Neural cell (in vitro differentiated cells): ENCODE data around the gene CAT.

Experiments used
- CTCF ChIP-seq: fragments of 450-650 bp; IDR thresholded peaks from 2 replicates; pipeline ENCODE4 v1.5.1; 2014; ENCODE audit warnings: antibody characterized with exemption, mild to moderate bottlenecking, moderate library complexity; ENCODE audit not compliant: poor library complexity, severe bottlenecking
- EP300 ChIP-seq: fragments of 450-650 bp; conservative IDR thresholded peaks from 2 replicates; pipeline ENCODE4 v1.6.1; 2014; ENCODE audit warnings: antibody characterized with exemption, mild to moderate bottlenecking, moderate library complexity; ENCODE audit not compliant: poor library complexity, severe bottlenecking
- EZH2 ChIP-seq: fragments of 200-600, 300-800 bp; shearing (Covaris generic), sonication (generic); IDR thresholded peaks from 2 replicates; pipeline ENCODE4 v1.6.1; 2014; ENCODE audit warnings: antibody characterized with exemption, low read length, borderline replicate concordance, mild to moderate bottlenecking; ENCODE audit not compliant: insufficient read depth, poor library complexity, severe bottlenecking
- MXI1 ChIP-seq: fragments of 450-650 bp; conservative IDR thresholded peaks from 2 replicates; pipeline ENCODE4 v1.6.1; 2014; ENCODE audit warnings: antibody characterized with exemption, mild to moderate bottlenecking; ENCODE audit not compliant: poor library complexity, severe bottlenecking
- POLR2AphosphoS5 ChIP-seq: IDR thresholded peaks from 2 replicates; pipeline ENCODE4 v1.6.1; 2012
- RAD21 ChIP-seq: fragments of 450-650 bp; conservative IDR thresholded peaks from 2 replicates; pipeline ENCODE4 v1.6.1; 2014; ENCODE audit warnings: antibody characterized with exemption, mild to moderate bottlenecking, moderate library complexity
- REST ChIP-seq: IDR thresholded peaks from 2 replicates; pipeline ENCODE4 v1.6.1; 2012; ENCODE audit warnings: borderline replicate concordance

- TF ChIP-seq CTCF (no peak), POLR2AphosphoS5 (no peak), EZH2 (no peak), REST (no peak), MXI1 (no peak), EP300 (no peak), RAD21 (no peak)
Measured at GRCh38 chr11:34448223-34448994, 9.7 kb downstream of the CAT start.
